Cerebellar cortex (tissue), 1 donor: ENCODE data around the gene SLC11A2.
A peak's percentile ranks its signal among the peaks of the same experiment; 100 is the strongest.
"Not testable (repeated sequence)": the region's sequence is repeated elsewhere in the genome, so short reads cannot be mapped to it uniquely, and the experiment has no call there.

Source experiments
- DNase-seq: peaks from one replicate; pipeline ENCODE4 v3.0.0-alpha.2; 2015; ENCODE audit warnings: low spot score

SLC11A2 gene

GRCh38 chr12:50990147-50990727, 35.9 kb downstream of the SLC11A2 start:
- no peak for DNase-seq

DNA sequence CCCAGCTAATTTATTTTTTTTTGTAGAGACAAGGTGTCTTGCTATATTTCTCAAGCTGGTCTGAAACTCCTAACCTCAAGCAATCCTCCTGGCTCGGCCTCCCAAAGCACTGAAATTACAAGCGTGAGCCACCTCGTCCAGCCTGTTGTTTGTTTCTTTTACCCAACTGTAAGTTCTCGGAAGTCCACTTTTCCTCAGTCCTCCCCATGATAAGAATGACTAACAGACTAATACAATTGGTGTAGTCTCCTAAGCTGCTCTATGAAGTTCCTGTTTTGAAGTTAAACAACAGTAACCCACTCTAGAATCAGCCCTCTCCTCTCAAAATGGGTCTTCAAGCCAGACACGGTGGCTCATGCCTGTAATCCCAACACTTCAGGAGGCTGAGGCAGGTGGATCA, 37.3 kb downstream of the SLC11A2 start:
- no peak for DNase-seq

- no peak for DNase-seq
These were observed 38.1 kb downstream of the SLC11A2 start for GRCh38 chr12:50988051-50988450.

- DNase-seq = peak; percentile 82
These were observed 39.0 kb downstream of the SLC11A2 start for GRCh38 chr12:50986966-50987737.

- DNase-seq = no peak
These were observed 40.9 kb downstream of the SLC11A2 start for GRCh38 chr12:50985322-50985721.

GRCh38 chr12:50984586-50985298, 41.4 kb downstream of the SLC11A2 start:
- no peak for DNase-seq

DNA sequence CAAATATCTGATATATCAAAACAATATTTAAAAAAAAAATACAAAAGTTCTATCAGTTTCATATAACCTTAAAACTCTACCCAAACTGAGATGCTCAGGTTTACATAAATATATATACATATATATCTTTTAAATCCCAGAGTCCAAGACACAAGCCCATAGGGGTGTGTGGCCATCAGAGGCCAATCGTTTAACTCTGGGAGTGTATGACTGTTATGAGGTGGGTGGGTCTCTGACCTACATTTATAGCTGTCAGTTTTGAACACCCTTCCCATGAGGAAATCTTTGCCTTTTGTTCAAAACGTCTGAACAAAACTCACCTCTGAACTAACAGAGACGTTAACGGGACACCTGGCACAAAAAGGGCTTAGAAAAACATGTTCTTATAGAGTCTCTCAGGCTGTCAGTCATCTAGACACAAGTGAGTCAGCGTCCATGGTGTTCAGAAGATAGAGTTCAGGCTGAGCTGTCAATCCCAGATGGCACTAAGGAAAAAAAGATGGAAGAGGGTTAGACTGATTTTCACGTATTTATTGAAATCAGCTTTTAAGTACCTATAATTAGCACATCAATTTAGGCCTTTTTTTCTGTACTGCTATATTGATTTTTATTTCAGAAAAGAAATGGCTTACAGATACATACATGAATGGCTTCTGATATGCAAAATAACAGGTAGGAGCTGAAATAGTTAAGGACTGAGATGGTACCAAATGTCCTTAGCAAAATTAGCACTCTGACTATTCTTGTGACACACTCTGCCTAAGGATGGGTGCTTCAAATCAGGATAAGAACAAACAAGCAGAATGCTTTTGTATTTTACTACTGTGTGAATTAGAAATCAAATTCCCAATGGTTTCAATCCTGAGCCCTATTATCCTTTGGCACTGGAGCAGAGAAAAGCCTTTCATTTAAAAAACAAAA, 44.6 kb downstream of the SLC11A2 start:
- DNase-seq = no peak

DNA sequence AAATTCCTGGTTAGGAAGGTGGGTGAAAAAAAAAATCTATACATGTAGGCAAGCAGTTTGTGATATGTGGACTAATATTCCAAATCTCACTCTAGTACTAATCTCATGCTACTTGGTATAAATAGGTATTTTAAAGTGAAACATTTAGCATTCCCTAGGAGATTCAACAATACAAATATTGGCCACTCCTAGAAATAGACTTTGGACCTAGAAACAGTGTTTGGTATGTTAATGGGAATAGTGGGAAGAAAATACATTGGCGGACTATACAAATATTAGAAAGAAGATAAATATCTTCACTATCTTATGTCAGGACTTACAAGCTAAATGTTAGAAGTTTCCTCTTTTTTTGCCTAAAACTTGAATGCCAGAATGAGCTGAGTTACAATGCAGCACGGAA, 45.6 kb downstream of the SLC11A2 start:
- no peak for DNase-seq

DNA sequence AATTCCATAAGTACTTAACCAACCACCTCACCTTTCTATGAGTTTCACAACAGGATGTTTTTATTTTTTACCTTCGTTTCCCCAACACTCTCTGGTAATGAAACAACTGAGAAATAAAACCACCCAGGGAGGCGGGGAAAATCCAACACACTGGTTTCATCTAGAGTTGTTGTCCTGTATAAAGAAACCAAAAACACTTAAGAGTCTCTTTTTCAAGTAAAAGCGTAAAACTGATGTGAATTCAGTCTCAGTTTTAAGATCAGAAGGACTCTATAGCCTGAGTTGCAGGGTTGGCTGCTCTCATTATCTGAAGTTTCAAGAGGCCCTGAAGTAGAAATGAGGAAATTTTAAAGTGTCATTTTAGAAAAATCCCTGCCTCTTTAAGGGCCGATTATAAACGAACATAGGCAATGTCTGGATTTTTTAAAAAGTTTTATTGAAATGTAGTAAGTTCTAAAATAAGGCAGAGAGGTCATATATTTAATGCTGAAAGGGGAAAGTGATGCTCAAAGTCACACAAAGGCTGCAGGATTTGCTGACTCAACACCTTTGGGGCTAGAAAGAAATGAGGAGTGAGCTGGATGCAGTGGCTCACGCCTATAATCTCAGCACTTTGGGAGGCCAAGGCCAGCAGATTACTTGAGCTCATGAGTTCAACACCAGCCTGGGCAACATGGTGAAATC, 46.7 kb downstream of the SLC11A2 start:
- no peak for DNase-seq

GRCh38 chr12:50971946-50972345, 54.2 kb downstream of the SLC11A2 start:
- DNase-seq = no peak

DNA sequence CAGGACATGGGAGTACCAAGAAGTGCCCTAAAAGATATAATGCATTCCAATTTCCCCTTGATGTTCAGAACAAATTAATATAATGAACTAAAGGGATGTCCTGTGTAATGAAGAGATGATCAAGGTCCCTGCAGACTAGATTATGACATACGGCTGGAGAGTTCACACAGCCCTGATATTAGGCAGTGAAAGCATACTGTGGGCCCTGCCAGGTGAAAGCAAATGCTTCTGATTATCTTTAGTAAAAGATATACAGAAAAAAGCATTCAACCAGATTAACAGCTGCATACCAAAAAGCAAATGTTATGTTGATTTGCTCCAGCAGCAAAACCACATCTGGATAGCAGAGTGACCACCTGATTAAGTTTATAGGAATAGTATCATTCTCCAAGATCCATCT, 61.8 kb downstream of the SLC11A2 start:
- DNase-seq = no peak

DNA sequence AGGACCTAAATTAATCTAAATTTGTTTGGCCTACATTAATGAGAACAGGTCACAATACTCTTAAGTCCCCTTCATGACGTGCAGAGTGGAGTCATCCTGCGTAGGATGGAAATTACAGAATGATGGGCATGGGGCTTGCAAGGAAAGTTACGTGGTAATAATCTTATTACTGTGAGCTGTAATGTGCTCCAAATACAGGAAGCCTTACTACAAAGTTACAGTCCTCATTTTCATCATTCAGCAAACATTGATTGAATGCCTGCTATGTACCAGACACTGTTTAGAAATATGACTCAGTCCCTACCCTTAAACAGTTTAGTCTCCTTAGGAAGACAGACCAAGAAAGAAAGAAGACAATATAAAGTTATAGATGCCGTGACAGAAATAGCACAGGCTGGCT, 64.5 kb downstream of the SLC11A2 start:
- no peak for DNase-seq

GRCh38 chr12:50960130-50960529, 66.1 kb downstream of the SLC11A2 start:
- DNase-seq = no peak

- DNase-seq = no peak
These were observed 70.5 kb downstream of the SLC11A2 start for GRCh38 chr12:50955697-50956096.

DNA sequence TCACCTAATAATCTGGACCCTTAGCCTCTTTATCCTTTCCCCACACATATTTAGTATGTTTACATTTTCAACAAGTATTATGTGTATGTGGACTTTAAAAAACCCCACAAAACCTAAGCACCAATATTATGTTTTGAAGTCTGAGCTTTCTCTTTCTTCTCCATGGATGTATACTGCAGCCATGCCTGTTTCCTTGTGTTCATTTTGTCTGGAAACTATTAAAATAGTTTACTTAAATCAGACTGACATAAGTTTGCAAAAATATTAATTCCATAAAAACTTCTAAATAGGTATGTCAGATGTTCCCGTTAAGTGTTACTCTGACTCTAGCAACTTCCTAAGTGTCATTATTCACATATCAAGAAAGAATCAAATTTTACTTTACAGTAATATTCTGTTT, 70.9 kb downstream of the SLC11A2 start:
- DNase-seq = no peak

DNA sequence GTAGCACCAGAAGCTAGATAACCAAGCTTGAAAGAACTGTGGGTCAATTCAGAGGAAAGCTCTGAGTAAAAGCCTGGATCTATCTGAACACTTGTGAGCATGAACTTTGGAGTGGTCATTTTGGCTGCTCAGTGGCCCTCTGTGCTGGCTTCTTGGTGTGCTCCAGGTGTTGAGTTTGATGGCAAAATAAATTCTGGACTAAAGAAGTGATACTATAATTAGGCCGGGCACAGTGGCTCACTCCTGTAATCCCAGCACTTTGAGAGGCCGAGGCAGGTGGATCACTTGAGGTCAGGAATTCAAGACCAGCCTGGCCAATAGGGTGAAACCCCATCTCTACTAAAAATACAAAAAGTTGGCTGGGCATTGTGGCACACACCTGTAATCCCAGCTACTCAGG, 71.4 kb downstream of the SLC11A2 start:
- not testable (repeated sequence) for DNase-seq

- DNase-seq = no peak
These were observed 73.1 kb downstream of the SLC11A2 start for GRCh38 chr12:50953047-50953446.

GRCh38 chr12:50952510-50952909, 73.7 kb downstream of the SLC11A2 start, which contains the start of gene HIGD1C:
Gene HIGD1C (plus strand): TSS chr12:50952544. CDS start chr12:50953999, 1,455 bp downstream.
- no peak for DNase-seq

DNA sequence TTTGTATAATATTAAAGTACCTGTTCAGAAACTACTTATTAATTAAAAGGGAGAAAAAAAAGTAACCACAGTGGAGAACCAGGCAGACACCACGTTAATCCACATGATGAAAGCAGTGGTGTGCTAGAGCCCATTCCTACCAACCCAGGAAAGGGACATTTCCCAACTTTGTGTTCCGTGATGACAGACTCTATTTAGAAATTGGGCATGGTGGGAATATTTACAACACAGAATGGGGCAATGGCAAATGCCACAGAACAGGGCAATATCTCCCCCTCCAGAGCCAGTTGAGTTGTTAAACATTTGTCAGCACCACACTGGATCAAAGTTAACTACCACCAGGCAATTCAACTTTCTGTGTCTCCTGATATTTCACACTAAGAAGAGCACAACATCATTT, 75.1 kb downstream of the SLC11A2 start:
- DNase-seq = no peak

GRCh38 chr12:50949801-50950302, 76.3 kb downstream of the SLC11A2 start:
- DNase-seq = no peak

DNA sequence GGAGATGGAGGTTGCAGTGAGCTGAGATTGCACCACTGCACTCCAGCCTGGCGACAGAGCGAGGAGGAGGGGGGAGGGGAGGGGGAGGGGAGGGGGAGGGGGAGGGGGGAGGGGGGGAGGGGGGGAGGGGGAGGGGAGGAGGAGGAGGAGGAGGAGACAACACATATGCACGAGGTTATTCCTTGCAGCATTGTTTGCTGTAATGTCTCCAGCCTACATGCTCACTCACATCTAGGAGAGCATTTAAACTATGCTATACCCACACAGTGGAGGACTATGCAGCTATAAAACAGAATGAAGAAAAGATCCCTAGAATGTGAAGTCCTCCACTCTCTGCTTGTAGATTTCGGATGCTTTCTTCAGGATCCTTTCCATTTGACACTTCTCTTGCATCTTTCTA, 77.4 kb downstream of the SLC11A2 start:
- no peak for DNase-seq
